Measurements from ENCODE around the gene MRPL23.

GRCh38 chr11:1926156-1927025, 20.7 kb upstream of the MRPL23 start:
- TF ChIP-seq ZNF274 (IDR thresholded peaks at IDR 0.05; ENCODE audit: low read depth, low read length) (no peak), YY1 (IDR thresholded peaks at IDR 0.05; ENCODE audit: insufficient read depth, insufficient read length) (no peak), SUZ12 (IDR thresholded peaks at IDR 0.05; ENCODE audit: extremely low read depth, insufficient read depth, insufficient read length) (no peak)
